Adrenal gland (tissue), 12 donors: Measurements from ENCODE around the gene ERCC6L2. TPM values are rescaled to one million over a fixed set of nuclear protein-coding genes. Genes with fewer than 3 reads are reported as not detected.

Experiments
- DNase-seq, 7 donors: peaks; one replicate each; pipeline ENCODE4 v3.0.0-alpha.2; 2019 to 2020
- H3K27ac ChIP-seq, 5 donors: fragments of 200-600 bp; sonication (generic) in 4 of 5; 1 replicate in 3 of 5; 2 replicates in 2 of 5; pipeline versions ENCODE4 v1.5.1 to v1.8.0; 2016 to 2020; ENCODE audit warnings: mild to moderate bottlenecking in 1 of 5
- H3K27me3 ChIP-seq: fragments of 200-600 bp; 2 replicates; pipeline ENCODE4 v1.8.0; 2021
- H3K36me3 ChIP-seq, 2 donors: fragments of 200-600 bp; replicated peaks in 1 of 2; 1 replicate in 1 of 2; 2 replicates in 1 of 2; pipeline versions ENCODE4 v1.5.1 to v1.8.0; 2018 to 2022
- H3K4me1 ChIP-seq, 2 donors: fragments of 200-600 bp; replicated peaks in 1 of 2; 1 replicate in 1 of 2; 2 replicates in 1 of 2; pipeline versions ENCODE4 v1.5.1 to v1.8.0; 2018 to 2021
- H3K4me3 ChIP-seq, 4 donors: fragments of 200-600 bp; sonication (generic) in 3 of 4; one replicate each; pipeline ENCODE4 v1.5.1; 2016 to 2018
- H3K9me3 ChIP-seq, 3 donors: fragments of 200-600 bp; sonication (generic) in 1 of 3; replicated peaks in 1 of 3; 1 replicate in 2 of 3; 2 replicates in 1 of 3; pipeline versions ENCODE4 v1.5.1 to v1.8.0; 2016 to 2021
- CTCF ChIP-seq, 6 experiments: fragments of 450-650 bp in 4 of 6; fragments of 200-600 bp in 2 of 6; sonication (generic) in 1 of 6; IDR thresholded peaks; 1 replicate in 5 of 6; 2 replicates in 1 of 6; pipeline versions ENCODE4 v1.5.1 to v1.8.0; 2016 to 2021; ENCODE audit warnings: antibody characterized with exemption in 6 of 6, mild to moderate bottlenecking in 2 of 6, moderate library complexity in 1 of 6
- POLR2A ChIP-seq, 2 donors: fragments of 450-650 bp; IDR thresholded peaks; one replicate each; pipeline ENCODE4 v1.6.1; 2017; ENCODE audit warnings: antibody characterized with exemption in 2 of 2, mild to moderate bottlenecking in 2 of 2, moderate library complexity in 1 of 2
- WGBS, 4 donors: extraction: QIAGEN DNeasy Blood & Tissue Kit in 2 of 4; methylation state at CpG; one replicate each; pipeline versions ENCODE4 v1.1.5 to v1.1.7; 2013 to 2017; 5-methylcytosine and 5-hydroxymethylcytosine counted together
- intact Hi-C, 2 donors: fragments of 100-400 bp; cut with DNase I; formaldehyde crosslinking; loops; one replicate each; pipeline versions ENCODE4 v1.14.1 to v1.15.0; 2022 to 2023
- polyA plus RNA-seq, 3 donors: library from polyadenylated mRNA; stranded (reverse); fragments of 200-250 nt in 2 of 3; fragments of 350-450 nt in 1 of 3; fragmentation: Illumina TruSeq in 1 of 3; extraction: RNeasy Lipid Tissue Mini Kit (QIAGEN cat#74804) in 1 of 3; gene quantifications; one replicate each; pipeline ENCODE4 v1.2.3, GENCODE V29; 2013 to 2014
- total RNA-seq, 9 donors: library from RNA; depleted of rRNA in 4 of 9; stranded (reverse); fragments of >200 nt in 4 of 9; fragments of 120-200 nt in 1 of 9; fragmentation: NEBNext Ultra II Directional in 1 of 9; extraction: Animal tissue kit (Norgen Biotek cat#: 25700) in 1 of 9; gene quantifications; one replicate each; pipeline versions ENCODE4 v1.1.0 to v1.2.4, GENCODE V29; 2013 to 2023
- donor health status: healthy with polysubstance abuse.
- donor health status: Bipolar disorder and iron deficiency.
- donor health status: DM: yes; HTN: yes; CAD: no.
- donor health status: DM: no; HTN: no; CAD: no.
- donor health status: DM: no; HTN: no; CAD: no.
- donor health status: DM: yes; HTN: yes; CAD: no.

ERCC6L2 gene
- total and polyA plus RNA-seq, 12 donors: 5.6 to 93.2 (median 47.4) TPM

GRCh38 chr9:95942016-95942415, 66.5 kb downstream of the ERCC6L2 start:
- no peak overlapping the region for H3K27ac ChIP-seq
- no peak overlapping the region for H3K4me3 ChIP-seq
- intact Hi-C loops: no loop called here
- H3K9me3 ChIP-seq: peaks cover 0 to 4% (median 3%) of the 10 kb centered on the region in 3 donors
- H3K36me3 ChIP-seq: peaks cover 0 to 13% of the 10 kb centered on the region in 2 donors
- H3K27me3 ChIP-seq: no peaks in the 10 kb centered on the region
- 97 to 98% (median 97%) methylated on average over 4 of the region's 4 CpGs for WGBS, 4 donors
- TF ChIP-seq POLR2A (IDR thresholded peaks at IDR 0.05) (no peak), CTCF (IDR thresholded peaks at IDR 0.05) (no peak)
- DNase-seq: no peak
- no peaks in the 10 kb centered on the region for H3K4me1 ChIP-seq

- H3K36me3 ChIP-seq: peaks cover 0 to 2% of the 10 kb centered on the region in 2 donors
- peaks cover 0 to 3% (median 0%) of the 10 kb centered on the region in 3 donors for H3K9me3 ChIP-seq
- H3K4me3 ChIP-seq: no peak overlapping the region
- H3K27me3 ChIP-seq: no peaks in the 10 kb centered on the region
- WGBS, 4 donors: 92 to 100% (median 97%) methylated on average over 1 of the region's 1 CpG
- no peak for DNase-seq
- TF ChIP-seq POLR2A (IDR thresholded peaks at IDR 0.05) (no peak), CTCF (IDR thresholded peaks at IDR 0.05) (no peak)
- no peaks in the 10 kb centered on the region for H3K4me1 ChIP-seq
- intact Hi-C loops: no loop called here
- H3K27ac ChIP-seq: no peak overlapping the region
Measured at GRCh38 chr9:95947118-95947517, 71.6 kb downstream of the ERCC6L2 start.

GRCh38 chr9:95952471-95952870, 77.0 kb downstream of the ERCC6L2 start:
- WGBS, 4 donors: 77 to 82% (median 79%) methylated on average over 6 of the region's 6 CpGs
- intact Hi-C loops: no loop called here
- H3K4me1 ChIP-seq: no peaks in the 10 kb centered on the region
- H3K27me3 ChIP-seq: no peaks in the 10 kb centered on the region
- no peak overlapping the region for H3K4me3 ChIP-seq
- no peak overlapping the region for H3K27ac ChIP-seq
- DNase-seq: peak in 1 of 7 donors; percentile 3
- no peaks in the 10 kb centered on the region for H3K36me3 ChIP-seq
- no peaks in the 10 kb centered on the region for H3K9me3 ChIP-seq
- TF ChIP-seq POLR2A (IDR thresholded peaks at IDR 0.05) (no peak), CTCF (IDR thresholded peaks at IDR 0.05) (no peak)

- no peak for TF ChIP-seq CTCF (IDR thresholded peaks at IDR 0.05)
- TF ChIP-seq POLR2A (IDR thresholded peaks at IDR 0.05): no peak
- H3K27ac ChIP-seq: no peak overlapping the region
- no peaks in the 10 kb centered on the region for H3K9me3 ChIP-seq
- H3K4me3 ChIP-seq: no peak overlapping the region
- 88 to 96% (median 94%) methylated on average over 1 of the region's 1 CpG for WGBS, 4 donors
- intact Hi-C loops: no loop called here
- no peaks in the 10 kb centered on the region for H3K27me3 ChIP-seq
- H3K36me3 ChIP-seq: no peaks in the 10 kb centered on the region
- no peaks in the 10 kb centered on the region for H3K4me1 ChIP-seq
- no peak for DNase-seq
Measured at GRCh38 chr9:95953986-95954385, 78.5 kb downstream of the ERCC6L2 start.
